Loucy (cell line): ENCODE results near the gene MPO.

Experiments used
- H2AFZ ChIP-seq: fragments of 200-600 bp; sonication (generic); 2 replicates; pipeline ENCODE4 v1.6.0; 2016; ENCODE audit warnings: antibody characterized with exemption, mild to moderate bottlenecking, low read length, moderate library complexity
- H3F3A ChIP-seq: fragments of 200-600 bp; 2 replicates; pipeline ENCODE4 v1.6.0; 2016; ENCODE audit warnings: antibody characterized with exemption, low read depth, mild to moderate bottlenecking
- H3K27me3 ChIP-seq: fragments of 200-600 bp; sonication (generic); 2 replicates; pipeline ENCODE4 v1.6.1; 2014; ENCODE audit warnings: low read length, mild to moderate bottlenecking; ENCODE audit not compliant: insufficient read depth, poor library complexity, severe bottlenecking
- H3K36me3 ChIP-seq: fragments of 200-600 bp; sonication (generic); 2 replicates; pipeline ENCODE4 v1.6.1; 2016; ENCODE audit warnings: low read length; ENCODE audit not compliant: insufficient read depth
- H3K4me1 ChIP-seq: fragments of 200-600 bp; sonication (generic); 2 replicates; pipeline ENCODE4 v1.5.1; 2014; ENCODE audit warnings: low read length, mild to moderate bottlenecking; ENCODE audit not compliant: insufficient read depth, poor library complexity, severe bottlenecking
- H3K4me2 ChIP-seq: fragments of 200-600 bp; sonication (generic); 2 replicates; pipeline ENCODE4 v1.6.0; 2014; ENCODE audit warnings: antibody characterized with exemption, low read length, low read depth, mild to moderate bottlenecking; ENCODE audit not compliant: poor library complexity, severe bottlenecking
- H3K4me3 ChIP-seq: fragments of 200-600 bp; sonication (generic); 2 replicates; pipeline ENCODE4 v1.5.1; 2014; ENCODE audit warnings: low read length, mild to moderate bottlenecking, mixed read lengths; ENCODE audit not compliant: poor library complexity, severe bottlenecking
- H3K79me2 ChIP-seq: fragments of 200-600 bp; sonication (generic); 2 replicates; pipeline ENCODE4 v1.6.1; 2014; ENCODE audit warnings: low read length; ENCODE audit not compliant: insufficient read depth
- H3K9ac ChIP-seq: fragments of 200-600 bp; sonication (generic); 2 replicates; pipeline ENCODE4 v1.6.0; 2014; ENCODE audit warnings: mild to moderate bottlenecking, low read depth, low read length, moderate library complexity; ENCODE audit not compliant: poor library complexity, severe bottlenecking
- H3K9me2 ChIP-seq: fragments of 200-600 bp; sonication (generic); replicated peaks from 2 replicates; pipeline ENCODE4 v1.6.1; 2016; ENCODE audit warnings: low read depth, low read length, mixed read lengths
- H3K9me3 ChIP-seq: fragments of 200-600 bp; sonication (generic); 2 replicates; pipeline ENCODE4 v1.6.1; 2014; ENCODE audit warnings: mild to moderate bottlenecking, antibody characterized with exemption, low read length, low read depth; ENCODE audit not compliant: insufficient read depth
- H4K20me1 ChIP-seq: fragments of 200-600 bp; sonication (generic); 2 replicates; pipeline ENCODE4 v1.6.0; 2014; ENCODE audit warnings: antibody characterized with exemption, low read length, mild to moderate bottlenecking; ENCODE audit not compliant: insufficient read depth, poor library complexity, severe bottlenecking
- CTCF ChIP-seq: fragments of 200-600 bp; sonication (generic); conservative IDR thresholded peaks from 2 replicates; pipeline ENCODE4 v1.5.1; 2014; ENCODE audit warnings: mild to moderate bottlenecking, antibody characterized with exemption, low read length
- EZH2phosphoT487 ChIP-seq: fragments of 200-600 bp; IDR thresholded peaks from 2 replicates; pipeline ENCODE4 v1.6.1; 2018; ENCODE audit warnings: antibody characterized with exemption, mild to moderate bottlenecking, moderate library complexity, borderline replicate concordance

Gene MPO

GRCh38 chr17:58317421-58318064 lies 36.8 kb upstream of the MPO start:
- Histone ChIP-seq H4K20me1 (peaks cover 26% of the 10 kb centered on the region), H3K36me3 (peaks cover 48% of the 10 kb centered on the region; the same call in 1 of the 2 replicates), H3K4me3 (peak overlapping the region; percentile 24), H3K79me2 (peaks cover 18% of the 10 kb centered on the region), H3K9ac (peak overlapping the region; percentile 57), H3K4me2 (peak overlapping the region; percentile 37), H3K4me1 (peaks cover 15% of the 10 kb centered on the region), H3K9me2 (no peaks in the 10 kb centered on the region), H3K27me3 (no peaks in the 10 kb centered on the region), H3K9me3 (no peaks in the 10 kb centered on the region), H2AFZ (no peak overlapping the region), H3F3A (no peaks in the 10 kb centered on the region)
- no peak for TF ChIP-seq EZH2phosphoT487
- peak; percentile 90 for TF ChIP-seq CTCF

- Histone ChIP-seq H3F3A (no peaks in the 10 kb centered on the region), H3K36me3 (peaks cover 44% of the 10 kb centered on the region; the same call in 1 of the 2 replicates), H3K9me2 (no peaks in the 10 kb centered on the region), H3K4me1 (peaks cover 15% of the 10 kb centered on the region), H3K27me3 (no peaks in the 10 kb centered on the region), H3K9ac (peak overlapping the region; percentile 23), H3K9me3 (no peaks in the 10 kb centered on the region), H4K20me1 (peaks cover 18% of the 10 kb centered on the region), H2AFZ (no peak overlapping the region), H3K79me2 (peaks cover 18% of the 10 kb centered on the region), H3K4me3 (no peak overlapping the region), H3K4me2 (no peak overlapping the region)
- TF ChIP-seq CTCF (no peak), EZH2phosphoT487 (no peak)
Observed at GRCh38 chr17:58316260-58316960, 35.7 kb upstream of the MPO start.

GRCh38 chr17:58315750-58316149 lies 35.0 kb upstream of the MPO start:
- Histone ChIP-seq H3K4me3 (no peak overlapping the region), H3K27me3 (no peaks in the 10 kb centered on the region), H3K9me2 (no peaks in the 10 kb centered on the region), H3K4me2 (no peak overlapping the region), H4K20me1 (peaks cover 18% of the 10 kb centered on the region), H3K9me3 (no peaks in the 10 kb centered on the region), H3F3A (no peaks in the 10 kb centered on the region), H3K4me1 (peaks cover 15% of the 10 kb centered on the region), H2AFZ (no peak overlapping the region), H3K79me2 (peaks cover 18% of the 10 kb centered on the region), H3K36me3 (peaks cover 46% of the 10 kb centered on the region; the same call in 1 of the 2 replicates), H3K9ac (no peak overlapping the region)
- no peak for TF ChIP-seq EZH2phosphoT487
- no peak for TF ChIP-seq CTCF
